OCI-LY7 (cell line): ENCODE measurements around the gene VAT1L.

Source experiments
- EZH2phosphoT487 ChIP-seq: fragments of 200-600 bp; sonication (generic); IDR thresholded peaks from 2 replicates; pipeline ENCODE4 v1.6.1; 2018; ENCODE audit warnings: low read depth, borderline replicate concordance, mild to moderate bottlenecking, mixed run types, antibody characterized with exemption, low read length, moderate library complexity, mixed read lengths
- TF ChIP-seq, protein P1 (sequence below): fragments of 200-600 bp; sonication (generic); conservative IDR thresholded peaks from 2 replicates; pipeline ENCODE4 v1.5.1; 2014; ENCODE audit warnings: mild to moderate bottlenecking, antibody characterized with exemption, low read length, moderate library complexity, mixed read lengths

GRCh38 chr16:77995843-77996455 is 207.6 kb downstream of the VAT1L start:
- TF ChIP-seq, protein P1, sequence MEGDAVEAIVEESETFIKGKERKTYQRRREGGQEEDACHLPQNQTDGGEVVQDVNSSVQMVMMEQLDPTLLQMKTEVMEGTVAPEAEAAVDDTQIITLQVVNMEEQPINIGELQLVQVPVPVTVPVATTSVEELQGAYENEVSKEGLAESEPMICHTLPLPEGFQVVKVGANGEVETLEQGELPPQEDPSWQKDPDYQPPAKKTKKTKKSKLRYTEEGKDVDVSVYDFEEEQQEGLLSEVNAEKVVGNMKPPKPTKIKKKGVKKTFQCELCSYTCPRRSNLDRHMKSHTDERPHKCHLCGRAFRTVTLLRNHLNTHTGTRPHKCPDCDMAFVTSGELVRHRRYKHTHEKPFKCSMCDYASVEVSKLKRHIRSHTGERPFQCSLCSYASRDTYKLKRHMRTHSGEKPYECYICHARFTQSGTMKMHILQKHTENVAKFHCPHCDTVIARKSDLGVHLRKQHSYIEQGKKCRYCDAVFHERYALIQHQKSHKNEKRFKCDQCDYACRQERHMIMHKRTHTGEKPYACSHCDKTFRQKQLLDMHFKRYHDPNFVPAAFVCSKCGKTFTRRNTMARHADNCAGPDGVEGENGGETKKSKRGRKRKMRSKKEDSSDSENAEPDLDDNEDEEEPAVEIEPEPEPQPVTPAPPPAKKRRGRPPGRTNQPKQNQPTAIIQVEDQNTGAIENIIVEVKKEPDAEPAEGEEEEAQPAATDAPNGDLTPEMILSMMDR: no peak
- TF ChIP-seq EZH2phosphoT487: no peak
